ENCODE results near the gene HSD11B1. TPM values are rescaled to one million over a fixed set of nuclear protein-coding genes. Genes with fewer than 3 reads are reported as not detected.
"Not testable (repeated sequence)": the region's sequence is repeated elsewhere in the genome, so short reads cannot be mapped to it uniquely, and the experiment has no call there.

The HSD11B1 gene
- total RNA-seq, 1 experiment from 2014 or later = not detected

DNA sequence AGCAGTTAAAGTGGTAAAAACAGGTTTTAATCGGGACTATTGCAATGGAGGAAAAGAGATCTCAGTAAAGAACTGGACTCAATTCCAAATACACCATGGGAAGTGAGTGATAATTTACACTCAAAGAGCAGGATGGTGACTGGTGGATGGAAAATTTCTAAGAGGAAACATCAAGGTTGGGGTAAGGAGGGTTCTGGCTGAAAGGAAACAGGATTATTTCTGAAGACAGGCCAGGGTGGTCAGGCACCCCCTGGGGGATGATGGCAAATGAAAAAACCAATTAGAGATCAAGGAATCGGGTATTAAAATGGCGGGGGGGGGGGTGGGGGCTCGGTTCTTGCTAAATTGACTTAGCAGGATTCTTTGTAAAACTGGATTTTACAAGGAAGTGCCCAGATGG, 12.3 kb upstream of the HSD11B1 start:
- no peaks in the 10 kb centered on the region for H3K36me3 Mint-ChIP-seq (ENCODE audit: insufficient read depth, unreplicated experiment)
- H3K4me1 Mint-ChIP-seq (ENCODE audit: low read depth, unreplicated experiment) = peaks cover 35% of the 10 kb centered on the region
- DNase-seq = no peak
- BruUV-seq (replicated peaks) = no TSS peak
- CTCF ChIA-PET = interaction anchor here (1.0 to 4.4 kb wide), 6 partner anchors 10 to 123 kb away, joined by 3 to 24 read pairs (median 6); partner anchors contain the start of gene LAMB3
- TF ChIP-seq CTCF (IDR thresholded peaks at IDR 0.05; ENCODE audit: unreplicated experiment) = no peak
- H3K27ac Mint-ChIP-seq (ENCODE audit: unreplicated experiment) = peak overlapping the region; percentile 76
- intact Hi-C loops (cut with micrococcal nuclease; ENCODE audit: unreplicated experiment) = loop anchor here (2.0 kb wide), 1 partner anchor 123 kb away; no protein-coding TSS in a partner anchor
- H3K27me3 Mint-ChIP-seq (ENCODE audit: unreplicated experiment) = peaks cover 20% of the 10 kb centered on the region
- no peaks in the 10 kb centered on the region for H3K9me3 Mint-ChIP-seq (ENCODE audit: low read depth, unreplicated experiment)
- no peak overlapping the region for H3K4me3 Mint-ChIP-seq (ENCODE audit: low read depth, unreplicated experiment)

DNA sequence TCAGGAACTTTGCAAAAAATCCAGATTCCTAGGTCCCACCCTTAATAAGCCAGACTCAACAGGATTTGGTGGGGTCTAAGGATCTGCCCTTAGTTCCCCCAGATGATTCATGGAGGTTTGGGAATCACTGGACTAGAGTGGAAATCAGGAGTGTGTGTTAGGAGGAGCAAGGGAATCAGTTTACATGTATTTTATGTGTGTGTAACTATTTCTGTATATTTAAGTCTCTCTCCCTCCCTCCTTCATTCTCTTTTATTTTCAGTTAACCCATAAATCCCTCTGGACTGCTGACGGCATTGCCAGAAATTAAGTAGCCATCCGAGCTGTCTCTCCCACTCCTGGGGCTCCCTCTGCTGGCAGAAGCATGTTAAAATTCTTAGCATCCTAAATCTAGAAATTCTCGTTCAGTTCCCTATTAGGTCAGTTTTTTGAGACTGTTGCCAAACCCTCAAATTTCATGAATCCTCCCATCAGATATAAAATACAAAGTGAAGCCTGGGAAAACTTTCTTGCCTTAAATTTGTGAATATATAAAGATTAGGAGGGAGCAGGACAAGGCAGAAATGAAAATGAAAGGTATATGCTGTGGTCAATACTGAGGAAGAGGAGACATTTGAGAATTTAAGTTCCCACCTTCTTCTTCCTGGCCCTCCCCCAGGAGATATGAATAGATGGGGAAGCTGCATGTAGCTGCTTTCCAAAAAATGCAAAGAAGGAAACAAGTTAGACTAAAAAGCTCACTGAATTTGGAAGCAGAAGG, 11.7 kb upstream of the HSD11B1 start:
- Mint-ChIP-seq H3K4me3 (ENCODE audit: low read depth, unreplicated experiment) (no peak overlapping the region), H3K9me3 (ENCODE audit: low read depth, unreplicated experiment) (no peaks in the 10 kb centered on the region), H3K4me1 (ENCODE audit: low read depth, unreplicated experiment) (peaks cover 35% of the 10 kb centered on the region), H3K36me3 (ENCODE audit: insufficient read depth, unreplicated experiment) (no peaks in the 10 kb centered on the region), H3K27me3 (ENCODE audit: unreplicated experiment) (peaks cover 20% of the 10 kb centered on the region), H3K27ac (ENCODE audit: unreplicated experiment) (peak overlapping the region; percentile 76)
- peak; percentile 90 for DNase-seq
- intact Hi-C loops (cut with micrococcal nuclease; ENCODE audit: unreplicated experiment) = loop anchor here (1.0 to 2.0 kb wide), 5 partner anchors 44 to 124 kb away; no protein-coding TSS in a partner anchor
- BruUV-seq (replicated peaks) = no TSS peak
- TF ChIP-seq CTCF (IDR thresholded peaks at IDR 0.05; ENCODE audit: unreplicated experiment) = peak; percentile 81
- CTCF ChIA-PET = interaction anchor here (0.6 to 2.2 kb wide), 6 partner anchors 10 to 123 kb away, joined by 3 to 10 read pairs (median 4); no protein-coding TSS in a partner anchor

GRCh38 chr1:209696673-209697072, 8.0 kb upstream of the HSD11B1 start:
- peaks cover 16% of the 10 kb centered on the region for H3K4me1 Mint-ChIP-seq (ENCODE audit: low read depth, unreplicated experiment)
- peaks cover 20% of the 10 kb centered on the region for H3K27me3 Mint-ChIP-seq (ENCODE audit: unreplicated experiment)
- no TSS peak for BruUV-seq (replicated peaks)
- intact Hi-C loops (cut with micrococcal nuclease; ENCODE audit: unreplicated experiment) = no loop called here
- no peak overlapping the region for H3K27ac Mint-ChIP-seq (ENCODE audit: unreplicated experiment)
- no peak for DNase-seq
- no peak for TF ChIP-seq CTCF (IDR thresholded peaks at IDR 0.05; ENCODE audit: unreplicated experiment)
- no peaks in the 10 kb centered on the region for H3K9me3 Mint-ChIP-seq (ENCODE audit: low read depth, unreplicated experiment)
- H3K36me3 Mint-ChIP-seq (ENCODE audit: insufficient read depth, unreplicated experiment) = no peaks in the 10 kb centered on the region
- CTCF ChIA-PET = interaction anchor here (1.0 to 1.5 kb wide), 2 partner anchors 12 to 44 kb away, joined by 3 read pairs; partner anchors contain the start of gene LAMB3
- H3K4me3 Mint-ChIP-seq (ENCODE audit: low read depth, unreplicated experiment) = no peak overlapping the region

GRCh38 chr1:209697126-209697525, 7.5 kb upstream of the HSD11B1 start:
- peaks cover 11% of the 10 kb centered on the region for H3K4me1 Mint-ChIP-seq (ENCODE audit: low read depth, unreplicated experiment)
- intact Hi-C loops (cut with micrococcal nuclease; ENCODE audit: unreplicated experiment) = no loop called here
- DNase-seq = no peak
- CTCF ChIA-PET = interaction anchor here (1.0 to 1.5 kb wide), 2 partner anchors 11 to 44 kb away, joined by 3 read pairs; partner anchors contain the start of gene LAMB3
- H3K27me3 Mint-ChIP-seq (ENCODE audit: unreplicated experiment) = peaks cover 20% of the 10 kb centered on the region
- TF ChIP-seq CTCF (IDR thresholded peaks at IDR 0.05; ENCODE audit: unreplicated experiment) = no peak
- no peak overlapping the region for H3K4me3 Mint-ChIP-seq (ENCODE audit: low read depth, unreplicated experiment)
- H3K27ac Mint-ChIP-seq (ENCODE audit: unreplicated experiment) = no peak overlapping the region
- no TSS peak for BruUV-seq (replicated peaks)
- H3K36me3 Mint-ChIP-seq (ENCODE audit: insufficient read depth, unreplicated experiment) = no peaks in the 10 kb centered on the region
- H3K9me3 Mint-ChIP-seq (ENCODE audit: low read depth, unreplicated experiment) = no peaks in the 10 kb centered on the region

DNA sequence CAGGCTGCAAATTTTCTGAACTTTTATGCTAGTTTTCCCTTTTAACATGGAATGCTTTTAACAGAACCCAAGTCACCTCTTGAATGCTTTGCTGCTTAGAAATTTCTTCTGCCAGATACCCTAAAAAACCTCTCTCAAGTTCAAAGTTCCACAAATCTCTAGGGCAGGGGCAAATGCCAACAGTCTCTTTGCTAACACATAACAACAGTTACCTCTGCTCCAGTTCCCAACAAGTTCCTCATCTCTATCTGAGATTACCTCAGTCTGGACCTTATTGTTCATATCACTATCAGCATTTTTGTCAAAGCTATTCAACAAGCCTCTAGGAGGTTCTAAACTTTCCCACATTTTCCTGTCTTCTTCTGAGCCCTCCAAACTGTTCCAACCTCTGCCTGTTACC, 4.0 kb upstream of the HSD11B1 start:
- intact Hi-C loops (cut with micrococcal nuclease; ENCODE audit: unreplicated experiment); H3K27me3 Mint-ChIP-seq (ENCODE audit: unreplicated experiment); CTCF ChIA-PET; BruUV-seq (replicated peaks); DNase-seq; H3K27ac Mint-ChIP-seq (ENCODE audit: unreplicated experiment); H3K4me1 Mint-ChIP-seq (ENCODE audit: low read depth, unreplicated experiment); H3K9me3 Mint-ChIP-seq (ENCODE audit: low read depth, unreplicated experiment); H3K4me3 Mint-ChIP-seq (ENCODE audit: low read depth, unreplicated experiment); H3K36me3 Mint-ChIP-seq (ENCODE audit: insufficient read depth, unreplicated experiment): not testable (repeated sequence)

Measured in Calu3 (cell line).